HCEC 1CT (cell line): Measurements from ENCODE around the gene SLC25A23.
"Not testable (repeated sequence)": the region's sequence is repeated elsewhere in the genome, so short reads cannot be mapped to it uniquely, and the experiment has no call there.

Source experiments
- DNase-seq: peaks from one replicate; pipeline ENCODE4 v3.0.0-alpha.2; 2017

The SLC25A23 gene

GRCh38 chr19:6423499-6424194 is 35.9 kb downstream of the SLC25A23 start:
- peak; percentile 47 for DNase-seq

- DNase-seq, result no peak
Observed at GRCh38 chr19:6421075-6422014, 38.2 kb downstream of the SLC25A23 start.

GRCh38 chr19:6418562-6418932 is 41.0 kb downstream of the SLC25A23 start:
- DNase-seq, result no peak

DNA sequence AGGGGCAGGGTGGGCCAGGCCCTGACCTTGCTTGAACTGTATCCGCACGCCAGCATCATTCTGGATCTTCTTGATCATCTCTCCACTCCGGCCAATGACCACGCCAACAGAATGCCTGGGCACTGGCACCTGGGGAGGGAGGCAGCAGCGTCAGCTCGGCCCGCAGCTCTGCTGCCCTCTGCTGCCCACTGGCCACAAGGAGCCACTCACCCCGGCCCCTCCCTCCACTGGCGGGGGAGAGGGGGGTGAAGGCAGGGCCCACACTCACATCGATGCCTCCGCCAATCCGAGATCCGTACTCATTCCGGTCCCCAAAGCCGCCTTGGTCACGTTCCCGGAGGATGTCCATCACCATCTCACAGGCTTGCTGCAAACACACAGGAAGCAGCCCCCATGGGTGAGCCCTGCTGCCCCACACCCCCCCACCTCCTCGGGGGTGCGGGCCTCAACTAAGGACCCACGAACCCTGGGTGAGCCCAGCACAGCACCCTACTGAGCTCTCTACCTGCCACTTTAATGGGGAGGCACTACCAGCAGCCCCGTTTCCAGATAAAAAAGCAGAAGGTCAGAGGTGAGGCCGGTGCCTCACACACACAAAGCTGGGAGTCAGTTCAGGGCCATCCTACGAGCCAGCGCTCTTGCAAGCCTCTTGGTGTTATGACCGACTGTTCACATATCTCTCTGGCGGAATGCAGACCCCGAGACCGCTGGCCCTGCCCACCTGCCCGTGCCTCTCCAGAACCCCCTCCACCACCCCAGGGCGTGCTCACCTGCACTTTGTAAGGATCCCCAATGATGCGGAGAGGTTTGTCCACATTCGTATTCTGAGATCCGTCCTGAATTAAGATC is 41.7 kb downstream of the SLC25A23 start:
- DNase-seq, result peak; percentile 23

- DNase-seq, result no peak
Observed at GRCh38 chr19:6416658-6417405, 42.8 kb downstream of the SLC25A23 start.

DNA sequence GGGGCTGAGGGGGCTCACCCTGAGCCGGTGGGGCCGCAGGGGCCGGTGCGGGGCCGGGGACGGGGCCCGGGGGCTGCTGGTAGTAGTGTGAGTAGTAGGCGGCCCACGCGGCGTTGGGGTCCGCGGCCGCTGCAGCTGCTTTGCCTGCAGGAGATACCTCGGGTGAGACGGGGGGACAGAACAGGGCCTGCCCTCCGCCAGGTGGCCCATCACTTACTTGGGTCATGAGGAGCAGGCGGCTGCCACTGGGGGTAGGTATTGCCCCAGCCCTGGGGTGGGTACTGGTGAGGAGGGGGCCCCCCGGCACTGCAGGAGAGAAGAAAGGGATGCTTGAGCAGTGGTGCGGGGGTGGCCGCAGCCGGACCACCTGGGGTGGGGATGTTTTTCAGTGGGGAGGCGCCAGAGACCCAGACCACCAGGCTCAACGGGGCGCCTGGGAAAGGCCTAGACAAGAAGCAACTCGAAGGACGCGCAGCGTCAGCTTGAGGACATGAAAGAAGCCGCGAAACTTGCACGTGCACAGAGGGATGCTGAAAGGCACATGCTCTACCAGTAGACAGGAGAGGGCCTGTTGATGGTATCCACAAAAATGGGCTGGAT is 43.9 kb downstream of the SLC25A23 start:
- DNase-seq, result no peak

- DNase-seq, result no peak
Observed at GRCh38 chr19:6414793-6415590, 44.6 kb downstream of the SLC25A23 start.

- no peak for DNase-seq
Observed at GRCh38 chr19:6413721-6414643, 45.6 kb downstream of the SLC25A23 start.

DNA sequence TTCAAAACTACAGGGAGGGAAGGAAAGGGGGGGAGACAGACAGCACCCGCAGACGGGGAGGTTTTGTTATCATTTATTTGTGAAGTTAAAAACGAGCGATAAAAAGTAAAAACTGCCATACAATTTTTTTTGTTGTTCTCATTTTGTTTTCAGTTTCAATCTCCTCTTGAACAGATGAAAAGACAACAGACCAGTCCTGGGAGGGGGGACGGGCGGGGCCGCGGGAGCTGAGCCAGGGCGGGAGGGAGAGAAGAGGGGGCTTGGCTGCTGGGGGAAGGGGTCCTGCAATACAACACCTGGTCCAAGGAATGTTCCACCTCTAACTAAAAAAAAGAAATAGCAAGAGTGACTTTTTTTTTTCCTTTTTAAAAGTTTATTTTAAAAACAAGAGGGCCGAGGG is 46.3 kb downstream of the SLC25A23 start:
- DNase-seq, result no peak

DNA sequence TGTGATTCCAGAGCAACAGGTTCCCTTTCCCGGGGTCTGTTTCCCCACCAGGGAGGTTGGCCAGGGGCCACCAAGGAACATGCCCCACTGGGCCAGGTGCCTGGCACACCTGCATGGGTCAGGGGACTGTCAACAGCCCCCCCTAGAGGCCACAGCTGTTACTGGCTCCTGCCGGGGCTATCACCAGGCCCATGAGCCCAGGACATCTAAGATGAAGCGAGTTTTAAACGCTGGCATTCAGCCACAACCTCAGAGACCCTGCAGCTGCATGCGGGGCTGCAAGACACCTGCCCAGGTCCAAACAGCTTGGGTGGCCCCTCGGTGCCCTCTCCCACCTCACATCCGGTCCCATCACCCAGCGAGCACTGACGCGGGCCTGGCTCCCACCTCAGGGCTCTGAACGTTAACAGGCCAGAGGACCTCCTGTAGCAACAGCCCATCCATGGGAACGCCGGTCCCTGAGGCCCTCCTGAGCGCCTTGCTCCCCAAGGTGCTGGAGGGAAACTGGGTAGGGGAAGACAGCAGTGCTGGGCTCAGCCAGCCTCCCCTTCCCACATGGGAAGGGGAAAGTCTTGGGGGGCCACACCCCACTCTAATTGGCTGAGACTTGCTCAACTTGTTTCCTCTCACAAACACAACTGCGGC is 47.0 kb downstream of the SLC25A23 start:
- no peak for DNase-seq

GRCh38 chr19:6412061-6412446 is 47.5 kb downstream of the SLC25A23 start:
- DNase-seq, result no peak

DNA sequence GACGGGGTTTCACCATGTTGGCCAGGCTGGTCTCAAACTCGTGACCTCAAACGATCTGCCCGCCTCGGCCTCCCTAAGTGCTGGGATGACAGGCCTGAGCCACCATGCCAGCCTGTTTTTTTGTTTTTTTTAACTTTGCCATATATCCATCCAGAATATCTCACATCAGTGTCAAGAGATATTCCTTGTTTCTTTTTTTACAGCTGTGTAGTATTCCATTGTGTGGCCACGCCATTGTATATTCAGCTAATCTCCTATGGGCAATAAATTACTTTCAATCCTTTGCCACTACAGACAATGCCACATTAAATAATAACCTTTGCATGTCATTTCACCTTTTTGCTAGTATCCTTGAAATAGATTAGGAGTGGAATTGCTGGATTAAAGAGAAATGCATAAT is 50.2 kb downstream of the SLC25A23 start:
- DNase-seq, result no peak

DNA sequence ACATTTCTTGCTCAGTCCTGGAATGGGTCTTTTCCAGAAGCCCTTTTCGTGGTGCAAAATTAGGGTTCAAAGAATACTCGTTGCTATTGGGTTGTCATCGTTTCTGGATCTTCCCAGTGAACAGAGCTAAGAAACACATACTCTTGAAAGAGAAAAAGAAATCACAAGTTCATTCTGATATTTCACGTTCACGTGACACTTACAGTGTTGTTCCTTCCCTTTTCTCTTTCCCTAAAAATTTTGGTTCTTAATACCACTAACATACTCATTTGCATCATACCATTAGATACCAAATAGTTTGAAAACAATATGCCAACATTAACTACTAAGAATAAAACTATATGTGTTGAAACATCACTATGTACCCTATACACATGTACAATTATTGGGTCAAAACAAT is 53.2 kb downstream of the SLC25A23 start:
- no peak for DNase-seq

GRCh38 chr19:6402837-6403608 is 56.6 kb downstream of the SLC25A23 start:
- no peak for DNase-seq

GRCh38 chr19:6402058-6402457 is 57.5 kb downstream of the SLC25A23 start:
- DNase-seq, result no peak

DNA sequence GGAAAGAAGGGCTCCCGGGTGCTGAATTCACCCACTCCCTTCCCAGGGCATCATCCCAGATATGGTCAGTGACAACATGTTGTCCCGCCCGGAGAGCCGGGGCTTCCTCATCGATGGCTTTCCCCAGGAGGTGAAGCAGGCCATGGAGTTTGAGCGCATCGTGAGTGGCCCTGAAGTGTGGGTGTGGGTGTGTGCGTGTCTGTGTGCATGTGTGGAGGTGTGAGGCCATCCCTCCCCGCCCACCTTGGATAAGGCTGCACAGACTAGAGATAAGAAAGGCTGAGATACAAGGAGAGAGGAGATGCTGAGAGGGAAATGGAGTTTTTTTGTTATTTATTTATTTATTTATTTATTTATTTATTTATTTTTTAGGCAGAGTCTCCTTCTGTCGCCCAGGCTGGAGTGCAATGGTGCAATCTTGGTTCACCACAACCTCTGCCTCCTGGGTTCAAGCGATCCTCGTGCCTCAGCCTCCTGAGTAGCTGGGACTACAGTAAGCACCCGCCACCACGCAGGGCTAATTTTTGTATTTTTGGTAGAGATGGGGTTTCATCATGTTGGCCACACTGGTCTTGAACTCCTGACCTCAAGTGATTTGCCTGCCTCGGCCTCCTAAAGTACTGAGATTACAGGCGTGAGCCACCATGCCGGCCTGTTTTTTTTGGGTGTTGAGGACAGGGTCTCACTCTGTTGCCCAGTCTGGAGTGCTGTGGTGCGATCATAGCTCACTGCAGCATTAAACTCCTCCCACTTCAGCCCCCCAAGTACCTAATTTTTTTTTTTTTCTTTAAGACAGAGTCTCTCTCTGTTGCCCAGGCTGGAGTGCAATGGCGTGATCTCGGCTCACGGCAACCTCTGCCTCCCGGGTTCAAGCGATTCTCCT is 59.3 kb downstream of the SLC25A23 start:
- DNase-seq, result not testable (repeated sequence)

DNA sequence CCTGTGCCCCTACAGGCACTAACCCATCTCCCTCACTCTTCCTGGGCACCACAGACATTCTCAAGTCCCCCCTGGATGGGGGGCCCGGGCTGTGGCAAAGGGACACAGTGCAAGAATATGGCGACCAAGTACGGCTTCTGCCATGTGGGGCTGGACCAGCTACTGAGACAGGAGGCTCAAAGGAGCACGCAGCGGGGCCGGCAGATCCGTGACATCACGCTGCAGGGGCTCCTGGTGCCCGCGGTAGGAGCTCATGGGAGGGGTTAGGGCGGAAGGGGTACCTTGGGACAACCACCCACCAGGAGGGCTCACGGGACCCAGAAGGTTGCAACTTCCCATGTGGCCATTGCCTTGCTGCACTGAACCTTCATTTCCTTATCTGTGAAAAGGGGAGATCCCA is 63.3 kb downstream of the SLC25A23 start:
- DNase-seq, result no peak

GRCh38 chr19:6394831-6395230 is 64.8 kb downstream of the SLC25A23 start:
- DNase-seq, result no peak
